ENCODE results near the gene CD300E. TPM values are rescaled to one million over a fixed set of nuclear protein-coding genes. Genes with fewer than 3 reads are reported as not detected.

The CD300E gene
- total RNA-seq, 1 experiment from 2014 or later = not detected

- Mint-ChIP-seq H3K4me1 (ENCODE audit: low read depth, unreplicated experiment) (no peaks in the 10 kb centered on the region), H3K4me3 (ENCODE audit: low read depth, unreplicated experiment) (no peak within 1 kb of the TSS), H3K27me3 (ENCODE audit: unreplicated experiment) (peaks cover 90% of the 10 kb centered on the region), H3K27ac (ENCODE audit: unreplicated experiment) (no peak within 1 kb of the TSS), H3K36me3 (ENCODE audit: insufficient read depth, unreplicated experiment) (no peaks in the 10 kb centered on the region), H3K9me3 (ENCODE audit: low read depth, unreplicated experiment) (no peaks in the 10 kb centered on the region)
- TF ChIP-seq, protein P1, sequence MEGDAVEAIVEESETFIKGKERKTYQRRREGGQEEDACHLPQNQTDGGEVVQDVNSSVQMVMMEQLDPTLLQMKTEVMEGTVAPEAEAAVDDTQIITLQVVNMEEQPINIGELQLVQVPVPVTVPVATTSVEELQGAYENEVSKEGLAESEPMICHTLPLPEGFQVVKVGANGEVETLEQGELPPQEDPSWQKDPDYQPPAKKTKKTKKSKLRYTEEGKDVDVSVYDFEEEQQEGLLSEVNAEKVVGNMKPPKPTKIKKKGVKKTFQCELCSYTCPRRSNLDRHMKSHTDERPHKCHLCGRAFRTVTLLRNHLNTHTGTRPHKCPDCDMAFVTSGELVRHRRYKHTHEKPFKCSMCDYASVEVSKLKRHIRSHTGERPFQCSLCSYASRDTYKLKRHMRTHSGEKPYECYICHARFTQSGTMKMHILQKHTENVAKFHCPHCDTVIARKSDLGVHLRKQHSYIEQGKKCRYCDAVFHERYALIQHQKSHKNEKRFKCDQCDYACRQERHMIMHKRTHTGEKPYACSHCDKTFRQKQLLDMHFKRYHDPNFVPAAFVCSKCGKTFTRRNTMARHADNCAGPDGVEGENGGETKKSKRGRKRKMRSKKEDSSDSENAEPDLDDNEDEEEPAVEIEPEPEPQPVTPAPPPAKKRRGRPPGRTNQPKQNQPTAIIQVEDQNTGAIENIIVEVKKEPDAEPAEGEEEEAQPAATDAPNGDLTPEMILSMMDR (IDR thresholded peaks at IDR 0.05; ENCODE audit: unreplicated experiment) = no peak
- no TSS peak for BruUV-seq (replicated peaks)
- intact Hi-C loops (cut with micrococcal nuclease; ENCODE audit: unreplicated experiment) = no loop called here
- CTCF ChIA-PET = no interaction called here
- no peak for DNase-seq
These were observed 31.2 kb downstream of the CD300E start, which contains the start of gene CD300LD for GRCh38 chr17:74592087-74592990. Gene CD300LD, minus strand, starts transcription at chr17:74592283. Its CDS starts 81 bp downstream, at chr17:74592202.

- CTCF ChIA-PET = interaction anchor here (0.6 to 0.7 kb wide), 2 partner anchors 22 to 538 kb away, joined by 3 to 4 read pairs; no protein-coding TSS in a partner anchor
- no peaks in the 10 kb centered on the region for H3K9me3 Mint-ChIP-seq (ENCODE audit: low read depth, unreplicated experiment)
- no peak overlapping the region for H3K27ac Mint-ChIP-seq (ENCODE audit: unreplicated experiment)
- intact Hi-C loops (cut with micrococcal nuclease; ENCODE audit: unreplicated experiment) = no loop called here
- TF ChIP-seq, protein P1 (IDR thresholded peaks at IDR 0.05; ENCODE audit: unreplicated experiment) = no peak
- no TSS peak for BruUV-seq (replicated peaks)
- H3K27me3 Mint-ChIP-seq (ENCODE audit: unreplicated experiment) = peaks cover 88% of the 10 kb centered on the region
- DNase-seq = no peak
- H3K36me3 Mint-ChIP-seq (ENCODE audit: insufficient read depth, unreplicated experiment) = no peaks in the 10 kb centered on the region
- H3K4me1 Mint-ChIP-seq (ENCODE audit: low read depth, unreplicated experiment) = no peaks in the 10 kb centered on the region
- no peak overlapping the region for H3K4me3 Mint-ChIP-seq (ENCODE audit: low read depth, unreplicated experiment)
These were observed 32.0 kb downstream of the CD300E start for GRCh38 chr17:74591503-74591902.

DNA sequence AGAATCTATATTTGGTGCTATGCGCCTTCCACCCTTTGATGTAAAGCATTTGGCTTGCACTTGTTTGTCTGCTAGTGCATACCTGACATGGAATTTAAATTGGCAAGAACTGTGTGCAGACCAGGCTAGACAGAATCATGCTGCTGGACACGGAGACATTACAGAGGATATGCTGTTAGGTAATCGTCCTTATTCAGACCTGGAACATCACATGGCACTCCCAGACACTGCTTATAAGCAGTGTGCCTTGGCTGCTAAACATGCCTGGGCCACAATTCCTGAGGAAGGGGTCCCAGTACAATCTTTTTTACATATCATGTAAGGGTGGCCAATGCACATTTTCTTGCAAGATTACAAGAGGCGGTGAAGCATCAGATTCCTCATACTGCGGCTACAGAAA is 37.8 kb downstream of the CD300E start:
- Mint-ChIP-seq H3K4me3 (ENCODE audit: low read depth, unreplicated experiment) (no peak overlapping the region), H3K27me3 (ENCODE audit: unreplicated experiment) (peaks cover 84% of the 10 kb centered on the region), H3K9me3 (ENCODE audit: low read depth, unreplicated experiment) (no peaks in the 10 kb centered on the region), H3K36me3 (ENCODE audit: insufficient read depth, unreplicated experiment) (no peaks in the 10 kb centered on the region), H3K4me1 (ENCODE audit: low read depth, unreplicated experiment) (peaks cover 9% of the 10 kb centered on the region), H3K27ac (ENCODE audit: unreplicated experiment) (no peak overlapping the region)
- no peak for DNase-seq
- BruUV-seq (replicated peaks) = no TSS peak
- CTCF ChIA-PET = no interaction called here
- intact Hi-C loops (cut with micrococcal nuclease; ENCODE audit: unreplicated experiment) = no loop called here
- TF ChIP-seq, protein P1 (IDR thresholded peaks at IDR 0.05; ENCODE audit: unreplicated experiment) = no peak

DNA sequence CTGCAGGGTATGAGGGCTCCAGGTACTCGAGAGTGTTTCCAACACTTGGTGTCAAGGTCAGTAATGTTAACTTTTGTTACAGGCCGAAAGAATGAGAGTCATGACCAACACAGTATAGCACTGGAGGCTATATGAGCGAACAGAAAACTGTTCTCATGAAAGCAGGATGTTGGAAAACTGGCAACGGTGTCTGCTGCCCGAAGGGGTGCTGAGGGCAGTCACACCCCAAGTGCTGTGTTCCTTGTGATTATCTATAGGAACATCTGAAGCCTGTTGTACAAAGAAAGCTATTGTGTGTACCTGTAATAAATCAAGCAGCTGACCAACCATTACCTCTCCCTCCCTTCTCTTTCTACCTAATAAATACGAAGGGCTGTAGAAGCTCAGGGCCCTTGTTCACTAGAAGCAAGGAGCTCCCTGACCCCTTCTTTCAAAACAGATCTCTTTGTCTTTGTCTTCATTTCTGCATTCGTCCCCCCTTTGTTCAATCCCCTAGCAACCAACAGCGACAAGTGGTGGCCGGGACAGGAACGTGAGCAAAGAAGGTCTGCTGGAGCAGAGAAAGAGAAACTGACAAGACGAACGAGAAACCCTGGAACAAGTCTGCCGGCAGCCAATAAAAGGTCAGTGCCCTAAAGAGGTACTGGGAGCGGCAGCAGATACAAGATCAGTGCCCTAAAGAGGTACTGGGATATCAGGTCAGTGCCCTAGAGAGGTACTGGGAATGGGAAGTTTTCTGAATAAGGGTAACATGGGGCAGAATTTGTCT is 39.1 kb downstream of the CD300E start:
- Mint-ChIP-seq H3K4me1 (ENCODE audit: low read depth, unreplicated experiment) (peaks cover 9% of the 10 kb centered on the region), H3K36me3 (ENCODE audit: insufficient read depth, unreplicated experiment) (no peaks in the 10 kb centered on the region), H3K9me3 (ENCODE audit: low read depth, unreplicated experiment) (no peaks in the 10 kb centered on the region), H3K27ac (ENCODE audit: unreplicated experiment) (no peak overlapping the region), H3K4me3 (ENCODE audit: low read depth, unreplicated experiment) (no peak overlapping the region), H3K27me3 (ENCODE audit: unreplicated experiment) (peaks cover 82% of the 10 kb centered on the region)
- CTCF ChIA-PET = no interaction called here
- DNase-seq = no peak
- TF ChIP-seq, protein P1 (IDR thresholded peaks at IDR 0.05; ENCODE audit: unreplicated experiment) = no peak
- intact Hi-C loops (cut with micrococcal nuclease; ENCODE audit: unreplicated experiment) = no loop called here
- BruUV-seq (replicated peaks) = no TSS peak
